ENCODE results near the gene SDCCAG8. TPM values are rescaled to one million over a fixed set of nuclear protein-coding genes. Genes with fewer than 3 reads are reported as not detected.

SDCCAG8 gene
- total RNA-seq, 1 experiment from 2014 or later = 10.0 TPM

DNA sequence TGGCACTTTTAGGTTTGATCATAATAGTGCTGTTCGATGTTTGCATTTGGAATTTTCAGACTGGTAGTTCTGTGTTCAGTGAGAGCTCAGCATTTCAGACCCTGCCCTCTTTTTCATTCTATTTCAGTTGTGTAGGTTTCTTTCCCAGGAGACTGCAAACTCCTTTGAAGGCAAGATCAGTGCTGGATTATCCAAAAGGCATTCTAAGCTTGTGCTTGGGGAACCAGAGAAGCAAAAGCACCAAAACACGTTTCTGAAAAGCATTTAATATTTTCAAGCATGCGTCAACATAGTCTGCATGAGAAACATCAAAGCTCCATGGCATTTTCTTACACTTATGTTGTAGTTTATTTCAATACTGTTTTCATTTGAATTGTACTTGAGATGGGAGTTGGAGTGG, 292.1 kb downstream of the SDCCAG8 start:
- peaks cover 4 to 7% of the 10 kb centered on the region in 2 experiments; a peak in 2 of 4 replicates for H3K4me1 Mint-ChIP-seq
- no peak overlapping the region for H3K27ac Mint-ChIP-seq
- Histone ChIP-seq H2BK15ac (ENCODE audit: low read depth, low read length) (no peak overlapping the region), H3K27me3 (ENCODE audit: insufficient read depth, low read length) (no peaks in the 10 kb centered on the region), H3T11ph (ENCODE audit: low read length) (no peak overlapping the region), H3K4me1 (ENCODE audit: insufficient read depth, low read length) (no peaks in the 10 kb centered on the region), H3K18ac (ENCODE audit: insufficient read length, low read depth, low read length) (no peak overlapping the region), H2BK12ac (ENCODE audit: insufficient read length, low read depth, low read length) (no peak overlapping the region), H3K4ac (ENCODE audit: low read depth, low read length) (no peak overlapping the region), H3K23ac (ENCODE audit: insufficient read length, low read depth, low read length) (no peak overlapping the region), H3K79me1 (ENCODE audit: insufficient read depth, low read depth, low read length, poor library complexity, severe bottlenecking) (no peaks in the 10 kb centered on the region), H4K8ac (replicated peaks; ENCODE audit: insufficient read length, low read depth, low read length) (no peak overlapping the region), H2BK5ac (ENCODE audit: insufficient read length, low read length) (no peak overlapping the region), H3K23me2 (ENCODE audit: insufficient read length, low read depth, low read length, poor library complexity, severe bottlenecking) (no peaks in the 10 kb centered on the region), H4K91ac (ENCODE audit: insufficient read length, low read depth, low read length) (no peak overlapping the region), H2AFZ (ENCODE audit: low read length) (no peak overlapping the region), H3K9me3 (ENCODE audit: control insufficient read depth, low read depth, low read length) (no peaks in the 10 kb centered on the region), H2AK5ac (ENCODE audit: insufficient read length, low read length) (no peak overlapping the region), H3K14ac (ENCODE audit: insufficient read depth, low read length) (no peak overlapping the region), H3K27ac (ENCODE audit: insufficient read length, low read depth, low read length) (no peak overlapping the region), H2BK20ac (ENCODE audit: low read depth, low read length, poor library complexity, severe bottlenecking) (no peak overlapping the region), H4K20me1 (ENCODE audit: control insufficient read depth, insufficient read depth, insufficient read length) (no peaks in the 10 kb centered on the region), H3K4me2 (ENCODE audit: insufficient read depth, insufficient read length, low read length) (no peak overlapping the region), H3K56ac (ENCODE audit: insufficient read length, low read depth, low read length) (no peak overlapping the region), H3K79me2 (ENCODE audit: insufficient read depth, low read length) (no peaks in the 10 kb centered on the region), H2BK120ac (ENCODE audit: low read depth, low read length, poor library complexity, severe bottlenecking) (no peak overlapping the region), H4K5ac (ENCODE audit: insufficient read length, low read depth, low read length) (no peak overlapping the region), H3K9ac (ENCODE audit: extremely low read depth, insufficient read length, low read length) (no peak overlapping the region)
- TF ChIP-seq, protein P1, sequence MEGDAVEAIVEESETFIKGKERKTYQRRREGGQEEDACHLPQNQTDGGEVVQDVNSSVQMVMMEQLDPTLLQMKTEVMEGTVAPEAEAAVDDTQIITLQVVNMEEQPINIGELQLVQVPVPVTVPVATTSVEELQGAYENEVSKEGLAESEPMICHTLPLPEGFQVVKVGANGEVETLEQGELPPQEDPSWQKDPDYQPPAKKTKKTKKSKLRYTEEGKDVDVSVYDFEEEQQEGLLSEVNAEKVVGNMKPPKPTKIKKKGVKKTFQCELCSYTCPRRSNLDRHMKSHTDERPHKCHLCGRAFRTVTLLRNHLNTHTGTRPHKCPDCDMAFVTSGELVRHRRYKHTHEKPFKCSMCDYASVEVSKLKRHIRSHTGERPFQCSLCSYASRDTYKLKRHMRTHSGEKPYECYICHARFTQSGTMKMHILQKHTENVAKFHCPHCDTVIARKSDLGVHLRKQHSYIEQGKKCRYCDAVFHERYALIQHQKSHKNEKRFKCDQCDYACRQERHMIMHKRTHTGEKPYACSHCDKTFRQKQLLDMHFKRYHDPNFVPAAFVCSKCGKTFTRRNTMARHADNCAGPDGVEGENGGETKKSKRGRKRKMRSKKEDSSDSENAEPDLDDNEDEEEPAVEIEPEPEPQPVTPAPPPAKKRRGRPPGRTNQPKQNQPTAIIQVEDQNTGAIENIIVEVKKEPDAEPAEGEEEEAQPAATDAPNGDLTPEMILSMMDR (conservative IDR thresholded peaks at IDR 0.05) = no peak
- no peak for DNase-seq
- peaks cover 0 to 3% (median 0%) of the 10 kb centered on the region in 3 experiments; a peak in 3 of 7 replicates for H3K36me3 Mint-ChIP-seq (ENCODE audit: insufficient read depth in 1 of 3, low read depth in 3 of 3)
- H3K27me3 Mint-ChIP-seq (ENCODE audit: low read depth) = no peaks in the 10 kb centered on the region
- WGBS (ENCODE audit: extremely low coverage, insufficient read length, low lambda C conversion rate) = no CpG with 5 or more reads among the region's 3 CpGs
- peaks cover 0 to 2% of the 10 kb centered on the region in 2 experiments; a peak in 2 of 5 replicates for H3K9me3 Mint-ChIP-seq
- H3K4me3 Mint-ChIP-seq = no peak overlapping the region
